Measurements from ENCODE around the gene ELK4. TPM values are rescaled to one million over a fixed set of nuclear protein-coding genes. Genes with fewer than 3 reads are reported as not detected.

ELK4 gene
- total RNA-seq, 1 donor from 2014 or later: 20.0 TPM

Other genes starting within 250 kb of the ELK4 start
- 2.0 TPM for gene LEMD1, start 210.0 kb downstream of the ELK4 start, total RNA-seq (ENCODE audit: unreplicated experiment)
- 1.1 TPM for gene BLACAT1, start 176.0 kb downstream of the ELK4 start, total RNA-seq (ENCODE audit: unreplicated experiment)
- gene CDK18, start 127.3 kb downstream of the ELK4 start, total RNA-seq (ENCODE audit: unreplicated experiment): 1.7 TPM
- gene SLC45A3, start 48.5 kb upstream of the ELK4 start, total RNA-seq (ENCODE audit: unreplicated experiment): 3.7 TPM
- gene NUCKS1, start 118.2 kb upstream of the ELK4 start, total RNA-seq (ENCODE audit: unreplicated experiment): 124 TPM
- gene RAB29, start 143.5 kb upstream of the ELK4 start, total RNA-seq (ENCODE audit: unreplicated experiment): 1.7 TPM
- 6.2 TPM for gene SLC41A1, start 181.2 kb upstream of the ELK4 start, total RNA-seq (ENCODE audit: unreplicated experiment)
- not detected for gene PM20D1, start 218.1 kb upstream of the ELK4 start, total RNA-seq (ENCODE audit: unreplicated experiment)